Regular cardiac myocyte (primary cell): Measurements from ENCODE around the gene GNB1. TPM values are rescaled to one million over a fixed set of nuclear protein-coding genes. Genes with fewer than 3 reads are reported as not detected.

Experiments
- total RNA-seq: library from RNA; depleted of rRNA; stranded (reverse); fragments of >200 nt; gene quantifications from 2 replicates; pipeline ENCODE4 v1.2.3, GENCODE V29; 2014

The GNB1 gene
- total RNA-seq, result 66.0 and 119 TPM in 2 replicates

GRCh38 chr1:1890506-1891348 lies at the start of gene GNB1:
GNB1 (minus strand) TSS chr1:1891087; CDS start chr1:1825453, 65,634 bp downstream.

GRCh38 chr1:1918901-1919303 lies 28.0 kb upstream of the GNB1 start, which contains the start of gene TMEM52:
TMEM52 (minus strand) TSS chr1:1919279; CDS start chr1:1919265, 14 bp downstream.

GRCh38 chr1:1914971-1915692 lies 24.2 kb upstream of the GNB1 start, which contains the start of gene CALML6:
CALML6 (plus strand) TSS chr1:1915260; CDS start chr1:1915281, 21 bp downstream.

GRCh38 chr1:1777950-1778662 lies 112.8 kb downstream of the GNB1 start, which contains the start of gene NADK:
NADK (minus strand) TSS chr1:1778470; CDS start chr1:1765406, 13,064 bp downstream.

Other genes starting within 250 kb of the GNB1 start
- gene CDK11B, start 232.1 kb downstream of the GNB1 start, total RNA-seq, result 5.6 and 14.6 TPM in 2 replicates
- 20.7 and 26.8 TPM in 2 replicates for gene SLC35E2B, start 198.3 kb downstream of the GNB1 start, total RNA-seq
- 9.2 and 11.0 TPM in 2 replicates for gene CDK11A, start 166.7 kb downstream of the GNB1 start, total RNA-seq
- gene NADK, start 112.6 kb downstream of the GNB1 start, total RNA-seq, result 31.6 and 39.3 TPM in 2 replicates
- gene CALML6, start 24.2 kb upstream of the GNB1 start, total RNA-seq, result 0.19 and 0.85 TPM in 2 replicates
- gene TMEM52, start 28.2 kb upstream of the GNB1 start, total RNA-seq, result 0.19 TPM in 1 of 2 replicates, not detected in the other
- not detected in 2 replicates for gene CFAP74, start 112.7 kb upstream of the GNB1 start, total RNA-seq
- not detected in 2 replicates for gene GABRD, start 128.3 kb upstream of the GNB1 start, total RNA-seq
- 3.3 and 3.7 TPM in 2 replicates for gene PRKCZ, start 159.3 kb upstream of the GNB1 start, total RNA-seq